ENCODE results near the gene SPTBN5.

Gene SPTBN5

GRCh38 chr15:41851755-41852370 lies 42.0 kb downstream of the SPTBN5 start:
- WGBS, result 93% methylated on average over 6 of the region's 8 CpGs

DNA sequence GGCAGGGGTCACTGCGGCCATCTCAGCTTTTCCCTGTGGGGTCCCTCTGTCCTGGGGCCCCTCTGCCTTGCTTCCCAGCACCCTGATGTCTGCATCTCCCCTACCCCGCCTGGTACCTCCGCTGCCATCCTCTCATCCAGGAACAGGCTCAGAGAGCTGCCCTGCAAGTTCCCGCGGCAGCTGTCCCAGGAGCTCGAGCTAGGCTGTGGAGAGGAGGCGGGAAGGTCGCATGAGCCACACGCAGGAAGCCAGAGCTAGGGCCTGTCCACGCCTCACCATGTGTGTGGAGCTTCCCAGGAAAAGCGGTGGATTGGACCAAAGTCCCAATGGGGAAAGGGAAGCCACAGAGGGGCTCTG lies 42.7 kb downstream of the SPTBN5 start:
- no peak overlapping the region for H2BK12ac ChIP-seq (ENCODE audit: low read length in 2 of 2)
- peaks cover 0 to 64% of the 10 kb centered on the region in 2 experiments for H3K27me3 ChIP-seq (ENCODE audit: control insufficient read depth in 1 of 2, insufficient read depth in 1 of 2, low read length in 2 of 2)
- no peak overlapping the region for H3K4me2 ChIP-seq (ENCODE audit: low read length, poor library complexity, severe bottlenecking)
- H4K8ac ChIP-seq (ENCODE audit: low read length), result no peak overlapping the region
- no peak overlapping the region for H3K18ac ChIP-seq (ENCODE audit: low read depth in 1 of 2, low read length in 2 of 2)
- no peak overlapping the region for H2AFZ ChIP-seq (ENCODE audit: low read depth, low read length)
- no peak overlapping the region for H2BK120ac ChIP-seq (ENCODE audit: low read depth, low read length)
- H3K27ac ChIP-seq (ENCODE audit: low read length, poor library complexity, severe bottlenecking), result no peak overlapping the region
- H3K4ac ChIP-seq (ENCODE audit: low read depth in 1 of 2, low read length in 2 of 2), result no peak overlapping the region
- no peak overlapping the region for H3K9ac ChIP-seq (ENCODE audit: low read length)
- no peak overlapping the region for H3K4me3 ChIP-seq (ENCODE audit: insufficient read depth in 1 of 2, low read depth in 1 of 2, low read length in 2 of 2)
- H3K4me1 ChIP-seq (ENCODE audit: control insufficient read depth, insufficient read depth, low read depth, low read length), result peaks cover 10% of the 10 kb centered on the region
- H2BK15ac ChIP-seq (ENCODE audit: low read depth, poor library complexity, severe bottlenecking), result no peak overlapping the region
- no peak overlapping the region for H3K14ac ChIP-seq (ENCODE audit: low read length in 2 of 2)
- no peak overlapping the region for H4K91ac ChIP-seq (ENCODE audit: low read length)
- 88% methylated on average over 11 of the region's 11 CpGs for WGBS
- DNase-seq, result no peak
- no peaks in the 10 kb centered on the region for H3K9me3 ChIP-seq (ENCODE audit: control insufficient read depth, low read length)
- H3K36me3 ChIP-seq (ENCODE audit: control insufficient read depth in 1 of 2, insufficient read depth in 2 of 2, low read depth in 1 of 2, low read length in 2 of 2), result peaks cover 14 to 70% of the 10 kb centered on the region in 2 experiments
- no peaks in the 10 kb centered on the region for H3K79me1 ChIP-seq (replicated peaks; ENCODE audit: low read length, poor library complexity, severe bottlenecking)
- H3K23ac ChIP-seq (ENCODE audit: low read length in 2 of 2), result no peak overlapping the region
- no peak overlapping the region for H2AK5ac ChIP-seq (ENCODE audit: low read length, severe bottlenecking)
- H2BK5ac ChIP-seq (ENCODE audit: low read depth, low read length, poor library complexity, severe bottlenecking), result no peak overlapping the region

More at GRCh38 chr15:41851755-41852370, 42.0 kb downstream of the SPTBN5 start:
- Histone ChIP-seq H2AK5ac (ENCODE audit: low read length, severe bottlenecking) (no peak overlapping the region), H3K79me1 (replicated peaks; ENCODE audit: low read length, poor library complexity, severe bottlenecking) (no peaks in the 10 kb centered on the region), H3K27ac (ENCODE audit: low read length, poor library complexity, severe bottlenecking) (no peak overlapping the region), H3K4me2 (ENCODE audit: low read length, poor library complexity, severe bottlenecking) (no peak overlapping the region), H2BK15ac (ENCODE audit: low read depth, poor library complexity, severe bottlenecking) (no peak overlapping the region), H4K91ac (ENCODE audit: low read length) (no peak overlapping the region), H2BK120ac (ENCODE audit: low read depth, low read length) (no peak overlapping the region), H3K9me3 (ENCODE audit: control insufficient read depth, low read length) (no peaks in the 10 kb centered on the region), H3K9ac (ENCODE audit: low read length) (no peak overlapping the region), H3K18ac (ENCODE audit: low read depth in 1 of 2, low read length in 2 of 2) (no peak overlapping the region), H3K4ac (ENCODE audit: low read depth in 1 of 2, low read length in 2 of 2) (no peak overlapping the region), H3K36me3 (ENCODE audit: control insufficient read depth in 1 of 2, insufficient read depth in 2 of 2, low read depth in 1 of 2, low read length in 2 of 2) (peaks cover 8 to 69% of the 10 kb centered on the region in 2 experiments), H3K4me1 (ENCODE audit: control insufficient read depth, insufficient read depth, low read depth, low read length) (peaks cover 10% of the 10 kb centered on the region), H3K27me3 (ENCODE audit: control insufficient read depth in 1 of 2, insufficient read depth in 1 of 2, low read length in 2 of 2) (peaks cover 0 to 71% of the 10 kb centered on the region in 2 experiments), H3K14ac (ENCODE audit: low read length in 2 of 2) (no peak overlapping the region), H3K23ac (ENCODE audit: low read length in 2 of 2) (no peak overlapping the region), H3K4me3 (ENCODE audit: insufficient read depth in 1 of 2, low read depth in 1 of 2, low read length in 2 of 2) (no peak overlapping the region), H4K8ac (ENCODE audit: low read length) (no peak overlapping the region), H2BK12ac (ENCODE audit: low read length in 2 of 2) (no peak overlapping the region), H2BK5ac (ENCODE audit: low read depth, low read length, poor library complexity, severe bottlenecking) (no peak overlapping the region), H2AFZ (ENCODE audit: low read depth, low read length) (no peak overlapping the region)
- DNase-seq, result no peak

DNA sequence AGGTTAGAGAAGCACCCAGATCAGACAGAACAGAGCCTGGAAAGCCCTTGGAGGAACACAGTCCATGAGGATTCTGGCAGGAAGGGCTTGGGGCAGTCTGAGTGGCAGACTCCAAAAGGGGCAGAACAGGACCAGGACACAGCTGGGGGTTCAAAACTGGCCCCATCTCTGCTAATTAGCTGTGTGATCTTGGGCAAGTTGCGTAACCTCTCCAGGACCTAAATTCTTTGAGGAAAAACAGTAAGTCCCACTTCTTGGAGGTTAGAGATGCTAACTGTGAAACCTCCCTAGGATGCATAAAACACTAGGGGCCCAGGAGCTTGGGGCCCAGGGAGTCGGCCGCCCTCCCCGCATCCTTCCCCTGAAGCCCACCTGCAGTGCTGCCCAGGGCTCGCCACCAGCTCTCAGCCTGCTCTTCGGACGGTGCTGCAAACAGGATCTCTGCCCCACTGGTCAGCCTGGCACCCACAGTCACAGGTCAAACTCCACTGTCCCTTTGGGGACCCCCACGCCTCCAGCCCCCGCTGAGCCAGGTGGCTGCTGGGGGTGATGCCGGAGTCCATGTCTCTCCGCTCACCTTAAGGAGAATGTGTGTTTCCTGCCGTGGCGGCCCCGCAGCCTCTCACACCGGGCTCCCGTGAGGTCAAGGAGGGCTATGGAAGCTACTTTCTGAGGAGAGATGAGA lies 43.2 kb downstream of the SPTBN5 start:
- no peak overlapping the region for H3K14ac ChIP-seq (ENCODE audit: low read length in 2 of 2)
- H2BK120ac ChIP-seq (ENCODE audit: low read depth, low read length), result no peak overlapping the region
- H3K4me3 ChIP-seq (ENCODE audit: insufficient read depth in 1 of 2, low read depth in 1 of 2, low read length in 2 of 2), result no peak overlapping the region
- peaks cover 0 to 59% of the 10 kb centered on the region in 2 experiments for H3K27me3 ChIP-seq (ENCODE audit: control insufficient read depth in 1 of 2, insufficient read depth in 1 of 2, low read length in 2 of 2)
- DNase-seq, result no peak
- no peak overlapping the region for H3K9ac ChIP-seq (ENCODE audit: low read length)
- no peak overlapping the region for H4K91ac ChIP-seq (ENCODE audit: low read length)
- 87% methylated on average over 16 of the region's 16 CpGs for WGBS
- no peak overlapping the region for H3K4ac ChIP-seq (ENCODE audit: low read depth in 1 of 2, low read length in 2 of 2)
- no peak overlapping the region for H3K18ac ChIP-seq (ENCODE audit: low read depth in 1 of 2, low read length in 2 of 2)
- no peak overlapping the region for H2AK5ac ChIP-seq (ENCODE audit: low read length, severe bottlenecking)
- no peak overlapping the region for H3K23ac ChIP-seq (ENCODE audit: low read length in 2 of 2)
- H3K4me2 ChIP-seq (ENCODE audit: low read length, poor library complexity, severe bottlenecking), result no peak overlapping the region
- peaks cover 9% of the 10 kb centered on the region for H3K4me1 ChIP-seq (ENCODE audit: control insufficient read depth, insufficient read depth, low read depth, low read length)
- no peak overlapping the region for H2BK5ac ChIP-seq (ENCODE audit: low read depth, low read length, poor library complexity, severe bottlenecking)
- no peak overlapping the region for H3K27ac ChIP-seq (ENCODE audit: low read length, poor library complexity, severe bottlenecking)
- H2AFZ ChIP-seq (ENCODE audit: low read depth, low read length), result no peak overlapping the region
- no peaks in the 10 kb centered on the region for H3K9me3 ChIP-seq (ENCODE audit: control insufficient read depth, low read length)
- no peaks in the 10 kb centered on the region for H3K79me1 ChIP-seq (replicated peaks; ENCODE audit: low read length, poor library complexity, severe bottlenecking)
- peaks cover 17 to 74% of the 10 kb centered on the region in 2 experiments for H3K36me3 ChIP-seq (ENCODE audit: control insufficient read depth in 1 of 2, insufficient read depth in 2 of 2, low read depth in 1 of 2, low read length in 2 of 2)
- H2BK15ac ChIP-seq (ENCODE audit: low read depth, poor library complexity, severe bottlenecking), result no peak overlapping the region
- H2BK12ac ChIP-seq (ENCODE audit: low read length in 2 of 2), result no peak overlapping the region
- no peak overlapping the region for H4K8ac ChIP-seq (ENCODE audit: low read length)

GRCh38 chr15:41849861-41850260 lies 44.0 kb downstream of the SPTBN5 start:
- no peak overlapping the region for H2AFZ ChIP-seq (ENCODE audit: low read depth, low read length)

More at GRCh38 chr15:41849861-41850260, 44.0 kb downstream of the SPTBN5 start:
- no peak overlapping the region for H2BK5ac ChIP-seq (ENCODE audit: low read depth, low read length, poor library complexity, severe bottlenecking)
- H3K9me3 ChIP-seq (ENCODE audit: control insufficient read depth, low read length), result no peaks in the 10 kb centered on the region
- H4K8ac ChIP-seq (ENCODE audit: low read length), result no peak overlapping the region
- no peak overlapping the region for H3K4me2 ChIP-seq (ENCODE audit: low read length, poor library complexity, severe bottlenecking)
- H3K27me3 ChIP-seq (ENCODE audit: control insufficient read depth in 1 of 2, insufficient read depth in 1 of 2, low read length in 2 of 2), result peaks cover 0 to 51% of the 10 kb centered on the region in 2 experiments
- H3K4ac ChIP-seq (ENCODE audit: low read depth in 1 of 2, low read length in 2 of 2), result no peak overlapping the region
- H3K4me1 ChIP-seq (ENCODE audit: control insufficient read depth, insufficient read depth, low read depth, low read length), result peaks cover 2% of the 10 kb centered on the region
- H4K91ac ChIP-seq (ENCODE audit: low read length), result no peak overlapping the region
- H2BK120ac ChIP-seq (ENCODE audit: low read depth, low read length), result no peak overlapping the region
- peaks cover 17 to 74% of the 10 kb centered on the region in 2 experiments for H3K36me3 ChIP-seq (ENCODE audit: control insufficient read depth in 1 of 2, insufficient read depth in 2 of 2, low read depth in 1 of 2, low read length in 2 of 2)
- H3K79me1 ChIP-seq (replicated peaks; ENCODE audit: low read length, poor library complexity, severe bottlenecking), result no peaks in the 10 kb centered on the region
- no peak overlapping the region for H3K27ac ChIP-seq (ENCODE audit: low read length, poor library complexity, severe bottlenecking)
- H3K23ac ChIP-seq (ENCODE audit: low read length in 2 of 2), result no peak overlapping the region
- H2AK5ac ChIP-seq (ENCODE audit: low read length, severe bottlenecking), result no peak overlapping the region
- H3K18ac ChIP-seq (ENCODE audit: low read depth in 1 of 2, low read length in 2 of 2), result no peak overlapping the region
- H3K14ac ChIP-seq (ENCODE audit: low read length in 2 of 2), result no peak overlapping the region
- no peak overlapping the region for H2BK15ac ChIP-seq (ENCODE audit: low read depth, poor library complexity, severe bottlenecking)
- H3K4me3 ChIP-seq (ENCODE audit: insufficient read depth in 1 of 2, low read depth in 1 of 2, low read length in 2 of 2), result no peak overlapping the region
- H2BK12ac ChIP-seq (ENCODE audit: low read length in 2 of 2), result no peak overlapping the region
- DNase-seq, result no peak
- H3K9ac ChIP-seq (ENCODE audit: low read length), result no peak overlapping the region
- 81% methylated on average over 8 of the region's 8 CpGs for WGBS
